Dermis blood vessel endothelial cell (primary cell): ENCODE data around the gene OSM. TPM values are rescaled to one million over a fixed set of nuclear protein-coding genes. Genes with fewer than 3 reads are reported as not detected.

Experiments used
- DNase-seq: peaks from one replicate; pipeline ENCODE4 v3.0.0; 2010
- total RNA-seq: library from RNA; depleted of rRNA; stranded (reverse); fragments of >200 nt; gene quantifications from 2 replicates; pipeline ENCODE4 v1.2.3, GENCODE V29; 2014

The OSM gene
- total RNA-seq, 1 donor from 2014 or later, result not detected

DNA sequence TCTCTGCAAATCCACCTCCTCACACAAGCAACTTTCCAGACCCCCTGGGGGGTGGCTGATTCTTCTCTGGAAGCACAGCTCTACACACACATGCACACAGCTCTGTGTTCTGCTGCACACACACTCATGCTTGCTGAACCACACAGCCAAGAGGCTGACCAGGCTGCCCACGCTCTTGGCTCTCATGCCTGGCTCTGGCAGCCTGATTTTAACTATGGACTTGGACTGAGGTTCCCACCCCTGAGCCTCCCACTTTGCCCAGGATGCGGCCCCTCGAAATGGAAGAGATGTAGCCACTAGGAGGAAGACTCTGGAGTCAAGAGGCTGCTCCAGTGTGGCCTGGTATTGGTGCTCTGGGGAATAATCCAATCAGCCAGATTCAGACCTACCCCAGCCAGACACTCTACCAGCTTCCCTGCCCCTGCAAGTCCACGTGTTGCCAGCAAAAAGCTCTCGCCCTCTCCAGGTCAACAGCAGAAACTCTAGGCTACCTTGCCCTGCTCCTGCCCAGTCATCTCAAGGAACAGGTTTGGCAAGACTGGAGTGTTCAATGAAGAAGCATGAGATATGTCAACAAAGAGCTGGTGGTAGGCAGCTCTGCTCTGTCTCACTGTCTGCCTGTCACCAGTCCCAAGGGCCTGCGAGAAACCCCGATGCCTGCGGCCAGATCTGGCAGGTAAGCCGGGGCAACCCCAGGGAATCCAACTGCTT is 31.5 kb upstream of the OSM start:
- no peak for DNase-seq

GRCh38 chr22:30297276-30297990 is 30.8 kb upstream of the OSM start:
- DNase-seq, result no peak

DNA sequence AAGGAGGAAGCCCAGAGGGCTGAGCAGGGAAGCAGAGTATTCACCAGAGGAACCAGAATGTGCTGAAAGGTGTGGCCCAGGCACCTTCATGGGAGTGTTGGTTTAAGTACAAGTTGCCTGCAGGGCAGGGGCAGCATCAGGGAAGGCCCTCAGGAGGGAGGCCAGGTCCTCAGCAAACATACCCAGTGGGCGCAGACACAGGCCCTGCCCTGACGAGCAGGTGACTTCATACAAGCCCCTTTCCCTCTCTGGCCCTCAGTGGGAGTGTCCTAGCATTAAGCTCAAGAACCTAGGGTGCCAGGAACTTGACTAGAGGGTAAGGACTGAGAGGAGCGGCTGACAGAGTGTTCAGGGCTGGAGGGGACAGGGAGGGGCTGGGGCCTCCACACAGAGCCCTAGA is 30.2 kb upstream of the OSM start:
- DNase-seq, result no peak

- no peak for DNase-seq
Observed at GRCh38 chr22:30296324-30296723, 29.7 kb upstream of the OSM start.

GRCh38 chr22:30295576-30295975 is 28.9 kb upstream of the OSM start:
- DNase-seq, result no peak

DNA sequence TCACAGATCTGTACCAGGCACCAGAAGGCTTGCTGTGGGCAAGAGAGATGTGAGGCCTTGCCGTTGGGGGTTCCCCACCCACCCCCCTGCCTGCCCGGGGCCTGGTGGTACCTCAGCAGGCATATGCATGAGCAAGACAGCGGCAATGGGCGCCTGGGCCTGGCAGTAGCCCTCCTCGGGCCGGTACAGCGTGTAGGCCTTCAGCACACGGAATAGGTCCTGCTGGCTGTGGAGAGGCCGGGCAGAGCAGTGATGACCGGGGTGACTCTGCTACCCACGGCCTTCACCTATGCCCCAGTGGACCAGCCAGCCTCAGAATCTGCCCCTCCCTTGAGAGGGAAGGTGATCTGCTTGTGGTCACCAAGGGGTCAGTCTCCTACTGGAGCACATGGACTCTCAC is 28.2 kb upstream of the OSM start:
- DNase-seq, result no peak

- DNase-seq, result no peak
Observed at GRCh38 chr22:30294066-30294465, 27.4 kb upstream of the OSM start.

DNA sequence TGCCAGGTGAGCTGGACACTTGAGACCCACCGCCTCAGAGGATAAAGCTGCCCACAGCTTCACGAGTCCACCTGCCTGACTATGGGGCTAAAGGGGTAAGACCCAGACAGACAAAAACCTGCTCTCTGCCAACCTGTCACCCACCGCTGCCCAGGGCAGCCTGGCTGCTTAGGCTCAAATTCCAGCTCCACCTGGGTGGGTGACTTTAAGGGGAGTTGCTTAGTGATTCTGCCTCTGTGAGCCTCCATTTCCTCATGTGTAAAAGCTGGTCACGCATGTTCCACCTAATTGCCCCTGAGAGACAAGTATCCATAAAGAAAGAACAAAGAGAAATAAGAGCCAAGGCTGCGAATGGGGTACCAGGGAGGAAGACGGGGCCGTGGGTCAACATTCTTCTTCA is 26.4 kb upstream of the OSM start:
- DNase-seq, result no peak

DNA sequence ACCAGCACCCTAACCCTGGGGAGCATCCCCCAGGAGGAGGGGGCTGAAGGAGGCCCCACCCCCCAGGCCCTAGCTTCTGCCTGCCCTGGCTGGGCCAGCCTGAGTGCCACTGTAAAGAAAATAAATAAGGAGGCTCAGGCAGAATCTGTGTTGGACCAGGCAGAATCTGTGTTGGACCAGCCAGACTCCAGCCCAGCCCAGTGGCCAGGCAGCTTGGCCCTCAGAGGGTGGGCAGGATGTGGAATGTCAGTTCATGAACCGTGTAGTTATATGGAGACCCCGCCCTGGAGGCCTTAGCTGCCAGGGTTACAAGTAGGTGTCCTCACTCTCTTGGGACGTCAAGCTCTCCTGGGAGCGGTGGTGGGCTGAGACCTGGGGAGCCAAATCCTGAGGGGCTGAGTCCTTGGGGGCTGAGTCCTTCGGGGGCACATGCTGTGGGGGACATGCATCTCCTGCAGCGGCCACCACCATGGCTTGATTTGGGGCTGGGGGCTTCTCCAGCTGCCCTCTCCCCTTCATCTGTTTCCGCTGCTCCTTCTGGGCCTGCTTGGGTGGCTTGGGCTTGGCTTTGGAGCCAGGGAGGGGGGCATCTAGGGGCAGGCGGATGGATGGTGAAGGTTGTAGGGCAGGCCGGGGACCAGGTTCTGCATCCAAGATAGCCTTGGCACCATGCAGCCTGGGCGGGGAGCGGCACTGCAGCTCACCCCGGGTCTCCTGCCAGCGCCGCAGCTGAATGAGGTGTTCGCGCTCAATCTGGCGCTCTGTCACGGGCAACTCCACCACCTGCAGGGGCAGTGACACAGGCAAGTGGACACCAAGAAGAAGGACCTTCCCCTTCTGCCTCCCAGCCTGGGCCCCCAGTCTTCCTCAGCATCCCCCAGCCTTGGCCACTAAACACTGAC is 25.7 kb upstream of the OSM start:
- DNase-seq, result no peak

DNA sequence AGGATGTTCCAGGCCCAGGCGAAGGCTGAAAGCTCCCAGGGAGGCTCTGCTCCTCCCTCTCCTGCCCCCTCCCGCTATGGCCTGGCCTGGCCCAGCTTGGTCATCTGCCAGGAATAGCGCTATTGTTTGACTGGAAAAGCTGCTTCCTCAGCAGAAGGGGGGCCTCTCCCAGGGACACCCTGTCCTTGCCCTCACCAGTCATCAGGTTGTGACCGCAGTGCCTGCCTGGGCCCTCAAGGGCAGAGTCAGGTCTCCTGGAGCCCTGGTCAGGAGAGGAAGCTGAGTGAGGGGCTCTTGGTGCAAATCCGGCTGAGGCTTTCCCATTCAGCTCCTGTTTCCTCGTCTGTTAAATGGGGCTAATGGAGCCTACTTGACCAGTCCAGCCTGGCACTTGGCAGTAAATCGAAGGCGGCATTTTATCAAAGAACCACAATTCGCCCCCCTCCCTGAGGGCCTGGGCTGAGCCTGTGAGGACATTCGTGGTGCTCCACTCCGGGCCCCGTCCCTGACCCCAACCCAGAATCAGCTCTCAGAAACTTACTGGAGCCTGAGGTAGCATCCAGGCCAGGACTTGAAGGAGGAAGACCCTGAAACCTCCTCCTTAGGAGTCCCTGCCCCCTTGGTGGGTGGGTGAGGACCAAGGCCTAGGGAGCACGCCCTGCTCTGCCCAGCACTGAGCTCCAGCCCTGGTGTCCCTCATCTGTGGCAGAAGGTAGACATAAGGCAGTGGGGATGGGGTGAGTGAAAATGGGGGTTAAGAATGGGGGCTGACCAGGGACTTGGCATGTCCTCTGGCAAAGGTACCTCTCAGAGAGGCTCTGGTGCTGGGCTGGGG is 24.6 kb upstream of the OSM start:
- peak; percentile 96 for DNase-seq

- peak; percentile 76 for DNase-seq
Observed at GRCh38 chr22:30290342-30291057, 23.8 kb upstream of the OSM start.

DNA sequence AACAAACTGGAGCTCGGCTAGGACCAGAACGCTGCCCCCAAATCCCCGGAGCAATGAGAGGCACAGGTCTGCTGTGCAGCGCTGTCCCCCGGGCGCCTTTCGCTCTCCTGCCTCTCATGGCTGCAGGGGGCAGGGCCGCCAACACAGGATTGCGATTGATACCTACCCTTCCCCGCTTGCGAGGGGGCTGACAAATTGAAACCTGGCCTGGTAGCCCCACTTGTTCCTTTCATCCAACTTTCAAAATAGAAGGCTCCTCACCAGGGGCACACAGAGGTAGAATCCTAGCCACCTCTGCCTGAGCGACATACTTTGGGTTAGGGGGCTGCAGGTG is 23.3 kb upstream of the OSM start:
- DNase-seq, result no peak

DNA sequence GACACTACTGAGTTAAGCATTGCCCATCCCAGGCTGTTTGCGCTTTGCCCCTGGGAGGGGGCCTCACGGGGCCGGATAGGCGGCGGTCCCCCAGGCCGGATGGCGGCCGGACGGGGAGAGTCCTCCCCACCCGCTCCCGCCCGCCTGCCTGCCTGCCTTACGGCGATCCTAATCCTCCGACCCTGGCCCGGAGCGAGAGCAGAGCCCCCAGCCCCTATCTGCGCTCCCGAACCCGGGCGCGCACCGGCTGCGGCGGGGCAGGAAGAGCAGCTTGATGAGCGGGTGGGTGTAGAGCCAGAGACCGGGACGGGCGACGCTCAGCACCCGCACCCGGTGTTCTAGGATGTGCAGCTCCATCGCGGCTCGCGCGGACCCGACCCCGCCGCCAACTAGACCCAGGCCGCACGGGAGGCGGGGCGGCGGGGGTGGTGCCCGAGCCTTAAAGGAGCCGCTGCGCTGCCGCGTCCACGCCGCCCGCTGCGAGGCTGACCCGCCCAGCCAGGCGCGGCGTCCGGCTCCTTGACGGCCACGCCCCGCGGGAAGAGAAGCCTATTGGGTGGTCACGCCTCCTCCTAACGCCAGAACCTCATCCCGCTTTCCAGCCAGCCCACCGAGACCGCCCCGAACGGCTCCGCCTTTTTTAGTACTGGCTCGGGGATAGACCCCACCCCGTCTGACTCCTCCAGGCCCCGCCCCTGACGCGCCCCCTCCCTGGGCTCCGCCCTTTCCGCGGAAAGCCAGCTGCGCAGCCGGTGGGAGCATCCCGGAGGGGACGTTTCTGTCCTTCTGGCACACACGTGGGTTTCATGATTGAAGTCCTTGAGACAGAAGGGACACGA is 22.7 kb upstream of the OSM start, which contains the start of gene CASTOR1:
Gene CASTOR1, minus strand, starts transcription at position 365 of the 839 bp plus-strand sequence. Its CDS starts 8 bp downstream, at position 357.
- peak; percentile 97 for DNase-seq

- no peak for DNase-seq
Observed at GRCh38 chr22:30288419-30289140, 21.9 kb upstream of the OSM start.

- DNase-seq, result peak; percentile 94
Observed at GRCh38 chr22:30287648-30288418, 21.2 kb upstream of the OSM start.

GRCh38 chr22:30286813-30287647 is 20.4 kb upstream of the OSM start:
- DNase-seq, result peak; percentile 79

DNA sequence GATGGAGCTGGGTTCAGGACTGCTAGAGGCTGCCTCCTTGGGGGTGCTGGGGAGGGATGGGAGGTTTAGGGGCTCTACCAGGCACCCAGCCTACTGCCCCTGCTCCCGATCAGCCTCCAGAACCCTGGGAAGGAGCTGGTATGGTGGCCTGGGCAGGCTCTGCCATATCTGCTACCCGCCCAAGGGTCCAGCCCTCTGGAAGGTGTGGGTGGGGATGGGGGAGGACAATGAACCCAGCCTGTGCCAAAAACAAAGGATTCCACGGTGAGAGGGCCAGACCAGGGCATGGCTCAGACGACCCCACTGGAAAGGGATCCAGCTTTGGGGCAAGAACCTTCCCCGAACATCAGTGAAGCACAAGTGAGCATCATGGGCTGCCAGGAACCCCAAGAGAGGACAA is 19.7 kb upstream of the OSM start:
- no peak for DNase-seq

DNA sequence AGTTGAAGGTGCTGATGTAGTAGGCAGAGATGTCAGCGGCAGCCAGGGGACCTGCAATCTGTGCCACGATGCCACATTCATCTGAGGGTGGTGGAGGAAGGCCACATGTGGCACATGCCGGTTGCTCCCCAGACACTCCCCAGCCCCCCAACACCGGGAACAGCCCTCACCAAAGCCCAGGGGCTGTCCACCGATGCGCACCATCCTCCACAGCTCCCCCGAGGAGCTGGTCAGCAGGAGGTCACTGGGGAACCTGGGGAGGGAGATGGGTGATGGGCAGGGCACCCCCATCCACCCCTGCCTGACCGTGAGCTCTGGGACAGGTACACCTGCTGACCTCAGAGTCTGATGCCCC is 19.2 kb upstream of the OSM start:
- DNase-seq, result no peak
